Left cardiac atrium (tissue), 4 donors: ENCODE results near the gene CELSR3. TPM values are rescaled to one million over a fixed set of nuclear protein-coding genes. Genes with fewer than 3 reads are reported as not detected.

Source experiments
- ATAC-seq, 2 donors: fragments of 200-7000 bp; cut with Tn5 transposase; one replicate each; pipeline ENCODE4 v1.9.1; 2020; ENCODE audit warnings: mild to moderate bottlenecking in 2 of 2, moderate library complexity in 2 of 2
- DNase-seq: peaks from one replicate; pipeline ENCODE4 v3.0.0-alpha.2; 2020
- intact Hi-C, 2 donors: fragments of 100-400 bp; cut with DNase I; formaldehyde crosslinking; loops; one replicate each; pipeline versions ENCODE4 v1.14.1 to v1.15.1; 2022 to 2023
- total RNA-seq, 2 donors: library from RNA; stranded (reverse); fragmentation: NEBNext Ultra II Directional; extraction: Animal tissue kit (Norgen Biotek cat#: 25700); gene quantifications; one replicate each; pipeline ENCODE4 v1.2.1, GENCODE V29; 2021
- donor health status: DM: no; HTN: yes; CAD: no.
- donor health status: DM: no; HTN: yes; CAD: no; lungs with severe emphysema.
- donor health status: DM: yes; HTN: yes; CAD: no.
- donor health status: Dilated cardiomyopathy.

CELSR3 gene
- total RNA-seq, 2 donors from 2014 or later: 0.24 to 0.39 TPM

DNA sequence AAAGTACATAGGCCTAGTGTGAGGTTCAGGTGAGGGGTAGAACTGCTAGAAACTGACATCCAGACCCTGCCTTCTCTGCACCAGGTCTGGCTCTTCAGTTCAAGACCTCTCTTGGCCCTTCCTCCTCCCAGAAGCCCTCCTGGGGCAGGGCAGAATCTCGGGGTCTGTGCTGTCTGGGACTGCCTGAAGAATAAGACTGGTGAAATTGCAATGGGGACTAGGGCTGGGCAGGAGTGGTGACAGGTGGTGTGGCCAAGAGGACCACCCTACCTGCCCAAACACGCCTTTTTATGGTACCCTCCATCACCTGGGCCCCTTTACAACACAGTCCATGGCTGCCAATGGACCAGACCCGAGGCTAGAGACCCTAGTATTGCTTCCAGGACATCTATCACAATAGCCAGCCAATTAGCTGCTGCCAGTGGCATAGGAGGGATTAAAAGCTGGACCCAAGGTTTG, 24.6 kb upstream of the CELSR3 start:
- ATAC-seq (no peak), DNase-seq (no peak)
- intact Hi-C loops: no loop called here

DNA sequence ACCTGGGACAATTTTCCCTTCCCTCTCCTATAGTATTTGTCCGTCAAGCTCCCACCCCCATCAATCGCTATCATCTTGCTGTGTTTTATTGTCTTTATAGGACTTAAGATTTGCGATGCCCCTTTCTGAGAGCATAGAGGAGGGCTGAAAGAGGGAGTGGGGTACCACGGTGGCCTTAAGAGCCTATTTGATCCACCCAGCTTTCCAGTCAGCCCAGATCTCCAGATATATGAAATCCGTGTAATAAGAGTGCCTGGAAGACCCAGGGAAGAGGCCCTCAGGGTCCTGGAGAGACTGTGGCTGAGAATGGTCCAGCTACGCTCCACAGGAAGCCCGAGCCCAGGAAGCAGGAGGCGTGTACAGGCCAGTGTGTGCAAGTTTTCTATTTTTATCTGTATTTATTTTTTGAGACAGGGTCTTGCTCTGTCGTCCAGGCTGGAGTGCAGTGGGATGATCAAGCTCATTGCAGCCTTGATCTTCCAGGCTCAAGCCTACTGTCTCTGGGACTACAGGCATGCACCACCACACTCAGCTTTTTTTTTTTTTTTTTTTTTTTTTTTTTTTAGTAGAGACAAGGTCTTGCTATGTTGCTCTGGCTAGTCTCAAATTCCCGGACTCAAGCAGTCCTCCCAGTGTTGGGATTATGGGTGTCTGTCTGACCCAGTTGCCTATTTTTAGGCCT, 24.0 kb upstream of the CELSR3 start:
- ATAC-seq: no peak
- no peak for DNase-seq
- intact Hi-C loops: no loop called here

DNA sequence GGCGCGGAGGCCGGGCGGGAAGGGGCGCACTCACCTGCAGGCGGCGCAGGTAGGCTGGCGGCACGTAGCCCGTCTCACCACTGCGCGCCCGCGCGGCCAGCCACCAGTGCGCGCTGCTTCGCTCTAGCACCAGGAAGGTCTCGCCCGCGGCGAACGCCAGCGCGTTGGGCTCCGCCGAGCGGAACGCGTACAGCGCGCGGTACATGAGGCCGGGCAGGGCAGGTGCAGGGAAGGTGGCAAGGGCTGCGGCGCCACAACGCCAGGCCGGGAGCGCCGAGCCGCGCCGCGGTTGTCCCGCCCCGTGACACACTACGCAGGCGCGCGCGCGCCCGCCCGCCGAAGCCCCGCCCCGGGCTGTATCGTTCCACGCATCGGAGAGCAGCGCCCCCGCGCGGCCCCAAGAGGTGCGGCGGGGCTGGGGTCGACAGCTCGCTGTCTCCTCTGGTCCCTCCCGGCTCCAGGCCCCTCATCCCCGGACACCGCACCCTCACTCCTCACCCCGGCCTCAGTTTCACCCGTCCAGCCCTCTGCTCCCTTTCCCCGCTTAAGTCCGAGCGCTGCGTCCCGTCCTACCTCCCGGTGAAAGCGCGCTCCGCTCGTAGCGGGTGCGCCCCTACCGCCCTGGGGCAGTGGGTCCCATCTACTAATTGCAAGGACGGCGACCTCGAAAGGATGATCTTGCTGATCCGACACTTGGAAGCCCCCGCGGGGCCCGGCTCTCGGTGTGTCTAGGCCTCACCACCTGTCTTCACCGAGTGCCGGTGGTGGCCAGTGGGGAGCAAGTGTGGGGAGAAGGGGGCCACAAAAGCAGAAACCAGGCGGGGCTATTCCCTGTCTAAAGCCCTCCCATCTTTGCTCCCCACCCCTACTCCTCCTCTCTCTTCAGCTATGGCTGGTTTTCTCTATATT, 23.2 kb upstream of the CELSR3 start, which contains the start of gene NCKIPSD:
TSS of gene NCKIPSD (minus strand) at position 313 of the 909 bp plus-strand sequence. CDS start at position 205, 108 bp downstream.
- peak; percentile 92 to 93 for ATAC-seq
- DNase-seq: peak; percentile 92
- intact Hi-C loops: loop anchor here in 1 of 2 donors (2.0 kb wide), 1 partner anchor 53 kb away; no protein-coding TSS in a partner anchor

DNA sequence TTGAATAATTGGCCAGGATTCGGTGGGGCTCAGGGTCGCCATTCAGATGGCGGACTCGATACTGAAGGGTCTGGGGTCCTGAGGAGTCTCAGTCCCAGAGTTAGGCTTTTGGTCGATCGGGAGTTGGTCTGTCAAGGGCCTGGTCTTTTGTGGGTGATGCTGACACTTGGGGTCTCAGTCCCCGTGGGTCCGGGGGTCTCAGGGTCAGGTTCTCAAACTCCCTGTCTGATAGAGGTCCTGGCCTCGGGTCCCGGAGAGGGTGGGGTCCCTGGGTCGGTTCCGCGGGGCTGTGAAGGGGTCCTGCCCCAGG, 22.6 kb upstream of the CELSR3 start:
- DNase-seq: no peak
- intact Hi-C loops: loop anchor here in 1 of 2 donors (2.0 kb wide), 1 partner anchor 54 kb away; no protein-coding TSS in a partner anchor
- no peak for ATAC-seq

DNA sequence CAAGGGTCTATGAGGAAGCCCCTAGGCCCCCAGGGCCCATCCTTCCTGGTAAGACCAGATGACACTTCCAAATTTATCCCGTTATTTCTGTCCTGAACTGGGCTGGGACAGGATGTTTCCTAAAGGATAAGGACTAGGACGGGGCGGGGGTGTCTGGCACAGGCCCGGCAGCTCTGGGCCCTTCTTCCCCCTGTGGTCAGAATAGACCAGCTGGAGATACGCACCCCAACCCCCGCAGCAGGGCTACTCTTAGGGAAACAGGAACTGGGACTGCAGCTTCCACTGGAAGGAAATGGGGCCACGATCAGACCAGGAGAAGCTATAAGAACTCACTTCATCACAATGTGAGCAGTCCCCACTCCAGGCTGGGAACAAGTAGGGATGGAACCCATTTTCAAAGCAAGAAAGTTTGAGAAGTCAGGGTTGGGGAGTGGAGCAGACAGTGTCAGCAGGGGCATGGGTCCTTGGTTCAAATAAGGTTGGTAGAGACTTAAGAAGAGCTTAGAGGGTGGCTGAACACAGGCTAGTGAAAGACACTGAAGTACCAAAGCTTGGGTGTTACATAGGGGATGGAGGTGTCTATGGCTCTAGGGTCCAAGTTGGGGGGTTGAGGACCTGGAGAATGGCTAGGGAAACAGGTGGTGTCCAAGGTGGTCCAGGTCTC, 21.9 kb upstream of the CELSR3 start:
- intact Hi-C loops: loop anchor here in 1 of 2 donors (2.0 kb wide), 1 partner anchor 54 kb away; no protein-coding TSS in a partner anchor
- ATAC-seq (peak; percentile 18 to 57), DNase-seq (peak; percentile 76)

DNA sequence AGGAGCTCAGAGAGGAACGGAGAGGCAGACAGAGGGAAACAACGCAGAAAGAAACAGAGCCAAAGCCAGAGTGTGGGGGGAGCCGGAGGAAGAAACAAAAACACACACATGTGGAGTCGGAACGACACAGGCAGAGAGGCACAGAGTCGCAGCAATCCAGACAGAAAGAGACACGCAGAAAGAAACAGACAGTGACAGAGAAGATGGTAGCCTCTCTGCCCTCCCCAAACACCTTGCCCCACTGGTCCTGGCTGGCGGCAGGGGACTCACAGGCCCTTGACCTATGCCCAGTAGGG, 21.3 kb upstream of the CELSR3 start:
- intact Hi-C loops: loop anchor here in 1 of 2 donors (2.0 kb wide), 1 partner anchor 55 kb away; no protein-coding TSS in a partner anchor
- DNase-seq: no peak
- no peak for ATAC-seq

DNA sequence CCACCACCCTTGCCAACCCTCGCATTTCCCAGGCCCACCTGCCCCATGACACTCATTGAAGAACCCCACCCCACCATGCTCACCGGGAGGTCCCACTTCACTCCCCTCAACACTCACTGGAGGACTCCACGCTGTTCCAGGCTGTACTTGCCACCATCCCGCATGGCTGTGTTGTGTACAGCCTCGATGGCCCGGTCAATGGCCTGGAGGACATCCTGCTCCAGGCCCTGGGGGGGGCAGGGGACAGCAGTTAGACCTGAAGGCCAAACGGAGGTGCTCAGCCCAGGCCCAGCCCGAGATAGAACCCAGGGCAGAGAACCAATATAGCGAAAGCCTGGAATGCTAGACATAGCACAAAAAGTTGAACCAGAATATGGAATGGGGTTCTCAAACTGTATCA, 20.1 kb upstream of the CELSR3 start:
- intact Hi-C loops: no loop called here
- DNase-seq (no peak), ATAC-seq (no peak)

DNA sequence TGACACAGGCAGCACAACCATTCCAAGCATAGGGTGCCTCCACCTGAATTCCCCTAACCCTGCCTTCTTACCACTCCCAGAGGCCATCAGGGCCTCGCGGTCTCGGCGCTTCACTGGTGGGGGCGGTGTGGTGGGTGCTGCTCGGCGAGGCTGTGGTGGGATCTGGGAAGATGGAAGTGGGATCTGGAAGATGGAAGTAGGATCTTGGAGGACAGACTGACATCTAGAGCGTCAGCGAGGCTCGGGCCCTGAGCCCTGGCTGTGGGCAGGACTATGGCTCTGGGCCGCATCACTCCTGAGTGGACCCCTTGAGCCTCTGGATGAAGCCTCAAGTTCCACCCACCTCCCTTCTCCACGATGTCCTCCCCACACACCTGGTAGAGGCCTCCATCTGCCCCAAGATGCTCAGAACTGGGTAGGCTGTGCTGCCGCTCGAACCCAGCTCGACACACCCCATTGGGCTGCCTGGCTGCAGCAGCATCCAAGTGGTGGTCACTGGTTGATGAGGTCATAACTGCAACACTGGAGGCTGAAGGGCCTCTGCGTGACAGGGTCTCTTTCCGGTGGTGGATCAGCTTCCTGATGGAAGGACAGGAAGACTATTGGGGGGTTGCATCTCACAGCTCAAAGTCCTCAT, 19.4 kb upstream of the CELSR3 start:
- intact Hi-C loops: no loop called here
- ATAC-seq (no peak), DNase-seq (no peak)

DNA sequence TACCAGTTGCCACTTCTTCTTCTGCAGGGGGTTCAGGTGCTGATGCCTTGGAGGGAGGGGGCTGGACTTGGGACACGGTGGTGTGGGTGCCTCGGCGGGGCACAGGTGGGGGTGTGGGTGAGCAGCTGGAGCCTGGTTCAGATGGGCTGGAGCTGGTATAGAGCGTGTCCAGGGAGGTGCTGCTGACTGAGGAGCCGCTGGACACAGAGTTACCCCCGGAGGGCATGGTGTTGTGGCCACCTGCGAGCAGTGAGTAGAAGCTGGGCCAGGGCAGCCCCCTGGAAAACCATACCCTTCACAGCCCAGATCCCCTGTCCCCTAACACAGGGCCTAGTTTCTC, 18.8 kb upstream of the CELSR3 start:
- ATAC-seq (no peak), DNase-seq (no peak)
- intact Hi-C loops: no loop called here

DNA sequence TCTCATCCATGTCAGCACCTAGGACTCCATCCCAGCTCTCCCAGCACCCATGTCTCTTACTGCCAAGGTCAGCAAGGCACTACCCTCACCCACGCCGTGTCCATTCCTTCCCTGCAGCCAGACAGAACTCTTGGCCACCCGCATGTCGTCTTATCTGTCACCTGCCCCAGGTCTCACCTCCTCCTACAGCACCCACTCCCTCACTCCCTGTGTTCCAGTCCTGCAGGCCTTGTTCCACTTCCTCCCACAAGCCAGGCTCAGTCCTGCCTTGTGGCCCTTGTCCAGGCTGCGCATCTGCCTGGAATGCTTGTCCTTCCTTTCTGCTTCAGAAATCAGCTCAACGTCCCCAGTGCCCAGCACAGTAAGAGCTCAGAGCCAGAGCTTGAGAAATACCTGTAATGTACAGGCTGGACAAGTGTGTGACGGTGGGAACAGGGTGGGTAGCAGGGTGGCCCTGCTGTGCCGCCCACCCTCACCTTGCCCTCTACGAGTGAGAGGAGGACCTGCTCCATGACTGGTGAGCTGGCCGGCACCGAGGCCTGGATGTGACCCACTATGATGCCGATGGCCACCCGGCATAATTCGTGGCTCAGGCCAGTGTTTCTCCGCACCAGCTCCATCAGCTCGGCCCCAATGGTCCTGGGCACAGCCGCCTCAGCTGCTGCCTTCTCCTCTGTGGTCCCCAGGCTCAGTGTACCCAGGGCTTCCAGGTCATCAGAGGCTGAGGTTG, 18.3 kb upstream of the CELSR3 start:
- no peak for ATAC-seq
- intact Hi-C loops: no loop called here
- DNase-seq: no peak

DNA sequence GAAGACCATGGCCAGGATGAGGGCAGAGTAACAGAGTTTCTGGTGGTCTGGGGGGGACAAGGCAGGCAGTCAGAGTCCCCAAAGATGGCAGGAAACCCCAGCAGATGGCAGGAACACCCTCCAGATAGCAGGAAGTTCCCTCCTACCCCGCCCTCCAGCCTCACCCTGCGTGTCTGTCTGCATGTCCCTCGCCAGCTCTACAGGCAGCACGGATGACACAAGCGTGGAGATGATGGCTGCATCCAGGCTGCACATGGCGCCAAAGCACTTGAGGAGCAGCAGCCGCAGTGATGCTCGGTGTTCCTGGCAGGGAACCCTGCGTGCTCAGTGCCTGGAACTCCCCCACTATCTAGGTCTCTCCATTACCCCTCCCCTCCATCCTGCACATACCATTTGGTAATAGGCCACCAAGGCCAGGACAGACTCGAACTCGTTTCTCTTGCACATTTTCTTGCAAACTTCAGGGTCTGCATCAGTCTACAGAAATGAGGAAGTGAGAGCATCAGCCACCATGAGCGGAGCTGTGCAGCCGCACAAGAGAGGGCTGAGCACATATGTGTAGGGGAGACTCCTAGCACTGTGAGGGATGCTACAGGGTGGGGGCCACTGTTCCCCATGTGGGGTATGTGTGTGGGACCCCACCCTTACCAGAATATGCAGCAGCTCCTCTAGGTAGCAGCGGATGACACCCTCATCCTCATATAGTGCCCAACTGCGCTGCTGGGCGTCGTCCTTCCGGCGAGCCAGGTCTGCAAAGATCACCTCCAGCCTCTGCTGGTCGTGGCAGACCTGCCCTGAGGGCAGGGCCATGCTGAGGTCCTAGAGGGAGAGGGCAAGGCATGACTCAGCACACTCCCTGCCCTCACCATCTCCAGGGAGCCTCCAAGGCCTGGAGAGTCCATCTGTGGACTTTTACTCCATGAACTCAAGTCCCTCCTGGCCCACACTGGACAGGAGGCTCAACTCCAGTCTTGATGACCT, 17.0 kb upstream of the CELSR3 start:
- ATAC-seq (no peak), DNase-seq (no peak)
- intact Hi-C loops: no loop called here

DNA sequence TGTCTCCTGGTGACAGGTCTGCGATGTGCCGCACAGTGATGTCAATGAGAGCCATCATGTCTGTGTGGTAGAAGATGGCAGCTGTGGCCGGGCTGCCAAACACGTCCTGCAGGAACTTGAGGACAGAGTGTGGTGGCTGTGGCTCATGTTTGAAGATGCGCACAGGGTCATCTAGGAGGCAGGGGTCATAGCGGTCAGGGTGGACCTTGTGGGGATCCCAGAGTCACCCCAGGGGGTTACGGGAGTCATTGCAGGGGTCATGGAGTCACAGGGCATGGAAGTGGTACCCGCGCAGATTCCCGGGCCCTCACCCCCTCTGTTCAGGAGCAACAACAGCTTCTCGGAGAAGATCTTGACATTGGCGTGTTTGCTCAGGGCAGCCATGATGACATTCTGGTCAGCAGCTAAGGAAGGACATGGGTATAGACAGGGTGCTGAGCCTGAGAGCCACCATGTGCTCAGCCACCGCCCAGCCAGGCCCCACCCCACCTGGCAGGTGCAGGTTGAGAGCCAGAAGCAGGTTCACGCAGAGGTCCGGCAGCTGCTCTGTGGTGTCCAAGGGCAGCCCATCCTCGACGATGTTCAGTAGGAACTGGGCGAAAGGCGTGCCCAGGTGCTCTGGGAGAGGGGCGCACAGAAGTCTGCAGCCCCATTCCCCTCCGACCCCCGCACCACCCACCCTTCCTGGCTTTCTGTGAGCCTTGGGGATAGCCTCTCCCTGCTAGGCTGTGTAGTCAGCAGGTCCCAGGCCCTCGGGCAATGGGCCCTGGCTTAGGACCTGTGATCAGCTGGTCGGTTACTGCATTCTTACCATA, 16.1 kb upstream of the CELSR3 start:
- DNase-seq (no peak), ATAC-seq (no peak)
- intact Hi-C loops: no loop called here

DNA sequence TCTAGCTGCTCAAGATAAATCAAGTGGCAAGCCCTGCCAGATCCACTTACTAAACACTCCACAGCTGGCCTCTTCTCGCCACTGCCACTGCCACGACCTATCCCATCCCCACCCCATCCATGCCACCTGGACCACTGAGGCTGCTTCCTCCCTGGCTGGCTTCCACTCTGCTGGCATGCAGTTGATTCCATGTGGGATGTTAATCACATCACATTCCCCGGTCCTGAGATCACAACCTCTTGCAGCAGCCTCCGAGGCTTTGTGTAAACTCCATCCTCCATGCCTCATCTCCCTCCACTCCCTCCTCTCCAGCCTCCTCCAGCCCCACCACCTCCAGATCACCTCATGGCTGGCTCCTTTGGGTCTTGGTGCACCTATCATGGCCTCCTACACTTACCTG, 15.4 kb upstream of the CELSR3 start:
- intact Hi-C loops: no loop called here
- DNase-seq (no peak), ATAC-seq (no peak)

DNA sequence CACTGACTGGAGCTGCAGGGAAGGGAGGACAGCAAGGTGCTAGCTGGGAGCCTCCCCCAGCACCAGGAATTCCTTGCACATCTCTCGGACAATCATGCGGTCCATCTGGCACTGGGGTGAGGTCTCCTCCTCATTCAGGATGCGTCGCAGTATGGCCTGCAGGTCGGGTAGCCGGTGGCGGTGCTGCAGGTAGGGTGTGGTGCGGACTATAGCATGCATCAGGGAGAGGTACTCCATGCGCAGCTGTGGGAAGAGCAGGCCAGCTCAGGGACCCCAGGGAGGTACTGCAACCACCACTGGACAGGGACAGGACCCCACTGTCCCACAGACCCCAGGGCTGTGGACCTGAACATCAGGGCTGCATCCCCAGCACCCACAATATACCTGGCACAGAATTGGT, 11.8 kb upstream of the CELSR3 start:
- ATAC-seq (no peak), DNase-seq (no peak)
- intact Hi-C loops: no loop called here

DNA sequence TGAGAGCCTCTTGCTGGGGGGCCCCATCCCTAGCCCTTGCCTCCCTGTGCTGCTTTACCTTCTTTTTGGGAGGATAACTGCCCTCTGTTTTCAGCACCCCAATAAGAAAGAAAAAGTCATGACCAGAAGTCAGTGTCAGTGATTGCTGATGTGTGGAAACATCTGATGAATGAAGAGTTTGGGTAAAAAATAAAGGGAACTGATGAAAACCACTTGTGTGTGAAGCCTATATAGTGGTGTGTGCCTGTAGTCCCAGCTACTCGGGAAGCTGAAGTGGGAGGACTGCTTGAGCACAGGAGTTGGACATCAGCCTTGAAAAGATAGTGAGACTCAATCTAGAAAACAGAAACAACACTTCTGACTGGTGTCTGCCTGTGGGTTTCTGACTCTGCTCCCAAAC, 9.8 kb upstream of the CELSR3 start:
- DNase-seq (no peak), ATAC-seq (no peak)
- intact Hi-C loops: no loop called here

DNA sequence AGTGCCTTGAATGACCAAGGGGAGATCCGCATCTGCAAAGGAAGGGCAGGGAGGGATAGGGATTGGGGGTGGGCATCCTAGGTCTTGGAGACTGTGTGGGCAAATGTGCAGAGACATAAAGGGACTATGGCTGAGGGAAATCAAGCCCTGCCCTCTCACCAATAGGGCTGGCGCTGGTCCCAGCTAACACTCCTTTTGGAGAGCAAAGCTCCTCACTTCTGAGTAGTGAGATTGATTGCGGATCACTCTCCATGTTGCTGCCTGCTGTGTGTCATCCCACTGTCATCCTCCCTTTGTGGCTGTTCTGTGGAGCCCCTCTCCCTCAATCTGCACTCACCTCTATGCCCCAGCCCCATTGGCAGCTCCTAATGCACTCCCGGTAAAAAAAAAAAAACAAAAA, 2.2 kb upstream of the CELSR3 start:
- ATAC-seq (no peak), DNase-seq (no peak)
- intact Hi-C loops: no loop called here

DNA sequence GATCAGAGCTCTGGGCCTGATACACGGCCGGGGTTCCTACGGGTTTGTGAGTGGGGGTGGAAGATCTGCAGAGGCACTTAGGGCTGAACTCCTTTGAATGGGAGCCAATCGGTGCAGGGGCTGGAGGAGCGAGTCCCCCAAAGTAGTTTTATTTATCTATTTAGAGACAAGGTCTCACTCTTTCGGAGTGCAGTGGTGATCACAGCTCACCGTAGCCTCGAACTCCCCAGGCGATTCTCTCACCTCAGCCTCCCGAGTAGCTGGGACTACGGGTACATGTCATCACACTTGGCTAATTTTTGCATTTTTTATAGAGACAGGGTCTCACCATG, 1.6 kb upstream of the CELSR3 start:
- ATAC-seq (no peak), DNase-seq (no peak)
- intact Hi-C loops: no loop called here
